H9 (cell line): ENCODE results near the gene DNAJC25. TPM values are rescaled to one million over a fixed set of nuclear protein-coding genes. Genes with fewer than 3 reads are reported as not detected.

ENCODE experiments used
- DNase-seq: peaks from one replicate; pipeline ENCODE4 v3.0.0-alpha.2; 2017
- H2AFZ ChIP-seq: one replicate; pipeline ENCODE4 v1.6.1; 2013; ENCODE audit warnings: mild to moderate bottlenecking, low read length, control low read depth, moderate library complexity
- H2AK5ac ChIP-seq: 2 replicates; pipeline ENCODE4 v1.6.1; 2013; ENCODE audit warnings: low read length, control low read depth, mixed read lengths; ENCODE audit not compliant: insufficient read length
- H2BK120ac ChIP-seq: one replicate; pipeline ENCODE4 v1.6.1; 2013; ENCODE audit warnings: low read depth, mild to moderate bottlenecking, low read length, control low read depth, inconsistent platforms; ENCODE audit not compliant: poor library complexity, severe bottlenecking
- H2BK12ac ChIP-seq: 2 replicates; pipeline ENCODE4 v1.6.1; 2013; ENCODE audit warnings: low read length, control low read depth, mixed read lengths, low read depth; ENCODE audit not compliant: insufficient read length
- H2BK15ac ChIP-seq: 2 replicates; pipeline ENCODE4 v1.6.1; 2013; ENCODE audit warnings: low read depth, low read length, control low read depth
- H2BK20ac ChIP-seq: one replicate; pipeline ENCODE4 v1.6.1; 2013; ENCODE audit warnings: low read depth, mild to moderate bottlenecking, low read length, control low read depth, inconsistent platforms; ENCODE audit not compliant: poor library complexity, severe bottlenecking
- H2BK5ac ChIP-seq: 2 replicates; pipeline ENCODE4 v1.6.1; 2013; ENCODE audit warnings: low read length, control low read depth, mixed read lengths; ENCODE audit not compliant: insufficient read length
- H3K14ac ChIP-seq: 2 replicates; pipeline ENCODE4 v1.6.1; 2013; ENCODE audit warnings: low read length, control low read depth; ENCODE audit not compliant: insufficient read depth
- H3K18ac ChIP-seq: 2 replicates; pipeline ENCODE4 v1.6.1; 2013; ENCODE audit warnings: low read depth, mild to moderate bottlenecking, mixed read lengths, low read length, control low read depth; ENCODE audit not compliant: insufficient read length
- H3K23ac ChIP-seq: 2 replicates; pipeline ENCODE4 v1.6.1; 2013; ENCODE audit warnings: low read length, control low read depth, mixed read lengths, low read depth; ENCODE audit not compliant: insufficient read length
- H3K23me2 ChIP-seq: 2 replicates; pipeline ENCODE4 v1.6.1; 2013; ENCODE audit warnings: low read depth, mild to moderate bottlenecking, mixed read lengths, low read length, control low read depth; ENCODE audit not compliant: insufficient read length, poor library complexity, severe bottlenecking
- H3K27ac ChIP-seq: 2 replicates; pipeline ENCODE4 v1.5.1; 2013; ENCODE audit warnings: low read length, control low read depth, mixed read lengths, low read depth; ENCODE audit not compliant: insufficient read length
- H3K27me3 ChIP-seq: 2 replicates; pipeline ENCODE4 v1.6.1; 2013; ENCODE audit warnings: low read length, control low read depth, inconsistent platforms; ENCODE audit not compliant: insufficient read depth
- H3K4ac ChIP-seq: 2 replicates; pipeline ENCODE4 v1.6.1; 2013; ENCODE audit warnings: low read depth, mild to moderate bottlenecking, control low read depth, inconsistent platforms, low read length, moderate library complexity
- H3K4me1 ChIP-seq: 2 replicates; pipeline ENCODE4 v1.6.1; 2013; ENCODE audit warnings: low read length, control low read depth, inconsistent platforms; ENCODE audit not compliant: insufficient read depth
- H3K4me2 ChIP-seq: 2 replicates; pipeline ENCODE4 v1.6.1; 2013; ENCODE audit warnings: low read length, control low read depth, mixed read lengths; ENCODE audit not compliant: insufficient read length, insufficient read depth
- H3K56ac ChIP-seq: 2 replicates; pipeline ENCODE4 v1.6.1; 2013; ENCODE audit warnings: low read depth, mild to moderate bottlenecking, mixed read lengths, low read length, control low read depth; ENCODE audit not compliant: insufficient read length
- H3K79me1 ChIP-seq: 2 replicates; pipeline ENCODE4 v1.6.1; 2013; ENCODE audit warnings: low read depth, mild to moderate bottlenecking, moderate library complexity, low read length, control low read depth, inconsistent platforms; ENCODE audit not compliant: insufficient read depth, poor library complexity, severe bottlenecking
- H3K79me2 ChIP-seq: 2 replicates; pipeline ENCODE4 v1.6.1; 2013; ENCODE audit warnings: low read length, control low read depth, inconsistent platforms; ENCODE audit not compliant: insufficient read depth
- H3K9ac ChIP-seq: 2 replicates; pipeline ENCODE4 v1.6.1; 2013; ENCODE audit warnings: low read length, control low read depth, mixed read lengths; ENCODE audit not compliant: insufficient read length; ENCODE audit errors: extremely low read depth
- H3K9me3 ChIP-seq: one replicate; pipeline ENCODE4 v1.6.1; 2013; ENCODE audit warnings: low read depth, low read length, inconsistent platforms; ENCODE audit not compliant: control insufficient read depth
- H3T11ph ChIP-seq: one replicate; pipeline ENCODE4 v1.6.1; 2013; ENCODE audit warnings: mild to moderate bottlenecking, low read length, control low read depth, inconsistent platforms
- H4K20me1 ChIP-seq: one replicate; pipeline ENCODE4 v1.6.1; 2013; ENCODE audit not compliant: control insufficient read depth, insufficient read length, insufficient read depth
- H4K5ac ChIP-seq: 2 replicates; pipeline ENCODE4 v1.6.1; 2013; ENCODE audit warnings: low read depth, mild to moderate bottlenecking, mixed read lengths, low read length, control low read depth; ENCODE audit not compliant: insufficient read length
- H4K8ac ChIP-seq: replicated peaks from 2 replicates; pipeline ENCODE4 v1.6.1; 2013; ENCODE audit warnings: low read length, control low read depth, mixed read lengths, low read depth; ENCODE audit not compliant: insufficient read length
- H4K91ac ChIP-seq: 2 replicates; pipeline ENCODE4 v1.6.1; 2013; ENCODE audit warnings: low read depth, mild to moderate bottlenecking, moderate library complexity, mixed read lengths, low read length, control low read depth; ENCODE audit not compliant: insufficient read length
- H3K27ac Mint-ChIP-seq, 3 experiments: 2 replicates in 2 of 3; 3 replicates in 1 of 3; pipeline ENCODE4 v1.8.0; 2020 to 2021; ENCODE audit warnings: mixed read lengths in 3 of 3, mild to moderate bottlenecking in 1 of 3, moderate library complexity in 1 of 3
- H3K27me3 Mint-ChIP-seq: 2 replicates; pipeline ENCODE4 v1.8.0; 2021; ENCODE audit warnings: low read depth, mild to moderate bottlenecking, moderate library complexity, mixed read lengths
- H3K36me3 Mint-ChIP-seq, 3 experiments: 2 replicates in 2 of 3; 3 replicates in 1 of 3; pipeline ENCODE4 v1.8.0; 2020 to 2021; ENCODE audit warnings: low read depth in 3 of 3, mixed read lengths in 3 of 3; ENCODE audit not compliant: insufficient read depth in 1 of 3
- H3K4me1 Mint-ChIP-seq, 2 experiments: 2 replicates each; pipeline ENCODE4 v1.8.0; 2020; ENCODE audit warnings: mixed read lengths in 2 of 2
- H3K4me3 Mint-ChIP-seq, 2 experiments: 2 replicates in 1 of 2; 3 replicates in 1 of 2; pipeline ENCODE4 v1.8.0; 2020 to 2021; ENCODE audit warnings: mild to moderate bottlenecking in 2 of 2, mixed read lengths in 2 of 2, moderate library complexity in 1 of 2
- H3K9me3 Mint-ChIP-seq, 2 experiments: 2 replicates in 1 of 2; 3 replicates in 1 of 2; pipeline ENCODE4 v1.8.0; 2020; ENCODE audit warnings: mild to moderate bottlenecking in 2 of 2, mixed read lengths in 2 of 2, moderate library complexity in 1 of 2
- WGBS: extraction: QIAGEN DNeasy Blood & Tissue Kit; methylation state at CpG from one replicate; pipeline ENCODE4 v1.1.7; 2013; ENCODE audit warnings: missing lambda C conversion rate, low lambda C conversion rate, mixed read lengths; ENCODE audit not compliant: insufficient read length; ENCODE audit errors: extremely low coverage; 5-methylcytosine and 5-hydroxymethylcytosine counted together
- total RNA-seq: library from RNA; stranded (reverse); gene quantifications from 2 replicates; pipeline ENCODE4 v1.2.1, GENCODE V29; 2021
- TF ChIP-seq, protein P1 (sequence below): fragments of 200-600 bp; sonication (generic); conservative IDR thresholded peaks from 3 replicates; pipeline ENCODE4 v1.8.0; 2021; ENCODE audit warnings: antibody characterized with exemption, mild to moderate bottlenecking

DNAJC25 gene
- total RNA-seq, 1 experiment from 2014 or later, result 7.6 TPM

- Mint-ChIP-seq H3K4me1 (peaks cover 21% of the 10 kb centered on the region in 2 experiments), H3K4me3 (peak within 1 kb of the TSS; percentile 97 to 98), H3K27me3 (peaks cover 15% of the 10 kb centered on the region), H3K36me3 (peaks cover 5 to 8% (median 7%) of the 10 kb centered on the region in 3 experiments; a peak in 5 of 7 replicates), H3K9me3 (no peaks in the 10 kb centered on the region; a peak in 1 of 5 replicates), H3K27ac (peak within 1 kb of the TSS; percentile 48 to 96 (median 84); a peak in 6 of 7 replicates)
- Histone ChIP-seq H3K14ac (peak within 1 kb of the TSS; percentile 84), H4K91ac (no peak within 1 kb of the TSS), H3K27me3 (no peaks in the 10 kb centered on the region), H3K23me2 (peaks cover 7% of the 10 kb centered on the region), H2BK120ac (no peak within 1 kb of the TSS), H4K8ac (no peak within 1 kb of the TSS), H2BK5ac (no peak within 1 kb of the TSS), H2BK12ac (no peak within 1 kb of the TSS), H2AFZ (no peak within 1 kb of the TSS), H3K4me2 (peak within 1 kb of the TSS; percentile 88), H3K23ac (no peak within 1 kb of the TSS), H3K18ac (no peak within 1 kb of the TSS), H3K79me1 (no peaks in the 10 kb centered on the region), H2AK5ac (no peak within 1 kb of the TSS), H2BK15ac (no peak within 1 kb of the TSS), H3K79me2 (no peaks in the 10 kb centered on the region; the same call in 1 of the 2 replicates), H4K5ac (no peak within 1 kb of the TSS), H3T11ph (no peak within 1 kb of the TSS), H3K9ac (peak within 1 kb of the TSS; percentile 63), H3K27ac (no peak within 1 kb of the TSS), H3K4ac (no peak within 1 kb of the TSS), H2BK20ac (no peak within 1 kb of the TSS), H3K56ac (no peak within 1 kb of the TSS), H3K9me3 (no peaks in the 10 kb centered on the region), H4K20me1 (no peaks in the 10 kb centered on the region), H3K4me1 (peaks cover 7% of the 10 kb centered on the region; the same call in 1 of the 2 replicates)
- TF ChIP-seq, protein P1, sequence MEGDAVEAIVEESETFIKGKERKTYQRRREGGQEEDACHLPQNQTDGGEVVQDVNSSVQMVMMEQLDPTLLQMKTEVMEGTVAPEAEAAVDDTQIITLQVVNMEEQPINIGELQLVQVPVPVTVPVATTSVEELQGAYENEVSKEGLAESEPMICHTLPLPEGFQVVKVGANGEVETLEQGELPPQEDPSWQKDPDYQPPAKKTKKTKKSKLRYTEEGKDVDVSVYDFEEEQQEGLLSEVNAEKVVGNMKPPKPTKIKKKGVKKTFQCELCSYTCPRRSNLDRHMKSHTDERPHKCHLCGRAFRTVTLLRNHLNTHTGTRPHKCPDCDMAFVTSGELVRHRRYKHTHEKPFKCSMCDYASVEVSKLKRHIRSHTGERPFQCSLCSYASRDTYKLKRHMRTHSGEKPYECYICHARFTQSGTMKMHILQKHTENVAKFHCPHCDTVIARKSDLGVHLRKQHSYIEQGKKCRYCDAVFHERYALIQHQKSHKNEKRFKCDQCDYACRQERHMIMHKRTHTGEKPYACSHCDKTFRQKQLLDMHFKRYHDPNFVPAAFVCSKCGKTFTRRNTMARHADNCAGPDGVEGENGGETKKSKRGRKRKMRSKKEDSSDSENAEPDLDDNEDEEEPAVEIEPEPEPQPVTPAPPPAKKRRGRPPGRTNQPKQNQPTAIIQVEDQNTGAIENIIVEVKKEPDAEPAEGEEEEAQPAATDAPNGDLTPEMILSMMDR, result no peak
- no CpG with 5 or more reads among the region's 61 CpGs for WGBS
- peak; percentile 51 for DNase-seq
Observed at GRCh38 chr9:111661150-111661801, 30.1 kb downstream of the DNAJC25 start, which contains the start of gene GNG10. GNG10 (plus strand) TSS chr9:111661605; CDS start chr9:111661635, 30 bp downstream.
